PFSK-1 (cell line): ENCODE data around the gene ASB4.

Experiments
- FOXP2 ChIP-seq: optimal IDR thresholded peaks from 2 replicates; pipeline ENCODE3; 2011; ENCODE audit warnings: borderline replicate concordance, control low read depth, inconsistent platforms; ENCODE audit not compliant: insufficient read depth; ENCODE audit errors: extremely low read length, extremely low read depth
- POLR2AphosphoS5 ChIP-seq: IDR thresholded peaks from 2 replicates; pipeline ENCODE4 v1.6.1; 2012; ENCODE audit warnings: low read depth, mild to moderate bottlenecking, control low read depth, low read length, moderate library complexity
- SIN3A ChIP-seq: IDR thresholded peaks from 2 replicates; pipeline ENCODE4 v1.6.1; 2012; ENCODE audit warnings: mild to moderate bottlenecking, low read length, moderate library complexity, borderline replicate concordance; ENCODE audit not compliant: insufficient read depth
- TAF1 ChIP-seq: IDR thresholded peaks from 2 replicates; pipeline ENCODE4 v1.6.1; 2012; ENCODE audit warnings: low read length, control low read depth, borderline replicate concordance; ENCODE audit not compliant: insufficient read depth
- TF ChIP-seq, protein P1 (sequence below), 2 experiments: IDR thresholded peaks; 2 replicates each; pipeline versions ENCODE4 v1.6.1 to v1.8.0; 2011 to 2012; ENCODE audit warnings: low read depth in 2 of 2, low read length in 2 of 2, control low read depth in 1 of 2, inconsistent platforms in 1 of 2, mild to moderate bottlenecking in 1 of 2, moderate library complexity in 1 of 2; ENCODE audit not compliant: insufficient read depth in 1 of 2

The ASB4 gene

GRCh38 chr7:95543312-95543711, 57.6 kb downstream of the ASB4 start:
- no peak for TF ChIP-seq SIN3A
- TF ChIP-seq, protein P1, sequence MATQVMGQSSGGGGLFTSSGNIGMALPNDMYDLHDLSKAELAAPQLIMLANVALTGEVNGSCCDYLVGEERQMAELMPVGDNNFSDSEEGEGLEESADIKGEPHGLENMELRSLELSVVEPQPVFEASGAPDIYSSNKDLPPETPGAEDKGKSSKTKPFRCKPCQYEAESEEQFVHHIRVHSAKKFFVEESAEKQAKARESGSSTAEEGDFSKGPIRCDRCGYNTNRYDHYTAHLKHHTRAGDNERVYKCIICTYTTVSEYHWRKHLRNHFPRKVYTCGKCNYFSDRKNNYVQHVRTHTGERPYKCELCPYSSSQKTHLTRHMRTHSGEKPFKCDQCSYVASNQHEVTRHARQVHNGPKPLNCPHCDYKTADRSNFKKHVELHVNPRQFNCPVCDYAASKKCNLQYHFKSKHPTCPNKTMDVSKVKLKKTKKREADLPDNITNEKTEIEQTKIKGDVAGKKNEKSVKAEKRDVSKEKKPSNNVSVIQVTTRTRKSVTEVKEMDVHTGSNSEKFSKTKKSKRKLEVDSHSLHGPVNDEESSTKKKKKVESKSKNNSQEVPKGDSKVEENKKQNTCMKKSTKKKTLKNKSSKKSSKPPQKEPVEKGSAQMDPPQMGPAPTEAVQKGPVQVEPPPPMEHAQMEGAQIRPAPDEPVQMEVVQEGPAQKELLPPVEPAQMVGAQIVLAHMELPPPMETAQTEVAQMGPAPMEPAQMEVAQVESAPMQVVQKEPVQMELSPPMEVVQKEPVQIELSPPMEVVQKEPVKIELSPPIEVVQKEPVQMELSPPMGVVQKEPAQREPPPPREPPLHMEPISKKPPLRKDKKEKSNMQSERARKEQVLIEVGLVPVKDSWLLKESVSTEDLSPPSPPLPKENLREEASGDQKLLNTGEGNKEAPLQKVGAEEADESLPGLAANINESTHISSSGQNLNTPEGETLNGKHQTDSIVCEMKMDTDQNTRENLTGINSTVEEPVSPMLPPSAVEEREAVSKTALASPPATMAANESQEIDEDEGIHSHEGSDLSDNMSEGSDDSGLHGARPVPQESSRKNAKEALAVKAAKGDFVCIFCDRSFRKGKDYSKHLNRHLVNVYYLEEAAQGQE (IDR thresholded peaks at IDR 0.05; ENCODE audit: insufficient read depth in 1 of 2, low read depth in 2 of 2, low read length in 2 of 2) = no peak
- no peak for TF ChIP-seq FOXP2
- no peak for TF ChIP-seq POLR2AphosphoS5
- TF ChIP-seq TAF1 = no peak

DNA sequence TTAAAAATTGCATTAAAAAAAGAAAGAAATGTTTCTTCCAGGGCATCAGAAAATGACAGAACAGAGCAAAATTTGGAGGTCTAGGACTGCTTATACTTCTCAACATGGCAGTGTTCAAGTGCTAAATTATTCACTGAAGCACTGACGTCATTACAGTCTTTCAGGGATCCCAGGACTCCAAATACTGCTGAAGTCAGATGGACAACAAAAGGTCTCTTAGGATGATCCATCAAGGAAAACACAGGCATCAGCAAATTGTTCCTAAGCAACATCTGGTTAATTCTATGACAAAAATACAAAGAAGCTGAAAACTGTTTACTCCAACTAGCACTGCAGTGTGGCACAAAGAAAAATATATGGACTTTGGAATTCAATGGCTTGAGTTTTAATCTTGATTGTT, 58.4 kb downstream of the ASB4 start:
- TF ChIP-seq TAF1 (no peak), POLR2AphosphoS5 (no peak), SIN3A (no peak), FOXP2 (no peak)
- TF ChIP-seq, protein P1 (IDR thresholded peaks at IDR 0.05; ENCODE audit: insufficient read depth in 1 of 2, low read depth in 2 of 2, low read length in 2 of 2) = no peak

DNA sequence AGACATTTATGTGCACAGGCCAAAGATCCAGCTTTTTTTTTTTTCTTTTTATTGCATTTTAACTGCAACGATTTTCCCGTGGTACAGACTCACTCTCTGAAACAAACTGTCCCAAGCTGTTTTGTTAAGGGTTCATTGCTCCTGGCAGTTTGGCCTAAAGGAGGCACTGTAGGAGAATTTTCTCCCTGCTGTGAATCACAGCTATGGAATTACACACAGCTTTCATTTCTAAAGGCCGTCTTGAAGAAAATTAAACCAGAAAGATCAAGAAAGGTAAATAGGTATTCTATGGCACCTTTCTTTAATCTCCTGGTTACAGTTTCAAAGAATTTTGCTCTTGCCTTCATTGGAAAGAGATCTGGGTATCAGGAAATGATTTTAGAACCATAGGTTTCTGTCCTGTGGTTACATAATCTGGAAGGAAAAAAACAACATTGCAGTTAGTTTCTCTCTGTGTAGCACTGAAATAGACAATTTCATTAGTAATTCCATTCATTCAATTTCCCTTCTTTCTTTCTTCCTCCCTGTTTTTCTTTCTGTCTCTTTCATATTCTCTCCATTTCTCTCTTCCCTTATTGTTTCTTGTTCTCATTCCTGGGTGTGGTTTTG, 59.4 kb downstream of the ASB4 start:
- TF ChIP-seq SIN3A = no peak
- no peak for TF ChIP-seq FOXP2
- no peak for TF ChIP-seq TAF1
- TF ChIP-seq POLR2AphosphoS5 = no peak

DNA sequence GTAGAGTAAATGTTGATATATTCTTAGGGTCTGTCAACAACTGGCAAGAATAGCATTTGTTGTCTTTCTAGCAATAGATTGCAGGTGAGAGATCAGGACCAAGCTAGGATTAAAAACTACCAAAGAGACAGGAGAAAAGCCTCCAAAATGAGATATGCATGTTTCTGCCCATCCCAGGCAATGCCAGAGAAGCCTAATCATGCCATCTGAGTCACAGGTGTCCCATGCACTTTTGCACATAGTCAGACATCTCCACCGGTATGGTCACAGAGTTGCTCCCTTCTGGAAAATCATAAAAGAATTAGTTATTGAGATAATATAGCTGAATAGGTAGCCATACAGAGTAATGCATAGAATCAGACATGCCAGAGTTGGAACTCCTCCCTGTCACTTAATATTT, 59.9 kb downstream of the ASB4 start:
- TF ChIP-seq, protein P1 (IDR thresholded peaks at IDR 0.05; ENCODE audit: insufficient read depth in 1 of 2, low read depth in 2 of 2, low read length in 2 of 2) = no peak
- TF ChIP-seq FOXP2 (no peak), SIN3A (no peak), POLR2AphosphoS5 (no peak), TAF1 (no peak)

GRCh38 chr7:95546647-95547046, 60.9 kb downstream of the ASB4 start:
- TF ChIP-seq SIN3A (no peak), TAF1 (no peak), FOXP2 (no peak), POLR2AphosphoS5 (no peak)
- TF ChIP-seq, protein P1 (IDR thresholded peaks at IDR 0.05; ENCODE audit: insufficient read depth in 1 of 2, low read depth in 2 of 2, low read length in 2 of 2) = no peak
